Right kidney (tissue), 1 donor: ENCODE measurements around the gene MYL2.

Source experiments
- DNase-seq: peaks from one replicate; pipeline ENCODE4 v3.0.0-alpha.2; 2016

The MYL2 gene

GRCh38 chr12:110893956-110894355 is 26.4 kb downstream of the MYL2 start:
- DNase-seq: peak; percentile 17

- DNase-seq: no peak
Observed at GRCh38 chr12:110889361-110889760, 31.0 kb downstream of the MYL2 start.

GRCh38 chr12:110888256-110888991 is 32.0 kb downstream of the MYL2 start:
- no peak for DNase-seq

GRCh38 chr12:110885152-110885840 is 35.1 kb downstream of the MYL2 start:
- no peak for DNase-seq

- no peak for DNase-seq
Observed at GRCh38 chr12:110883251-110883650, 37.1 kb downstream of the MYL2 start.

- DNase-seq: no peak
Observed at GRCh38 chr12:110880651-110881050, 39.7 kb downstream of the MYL2 start.

GRCh38 chr12:110874781-110875180 is 45.6 kb downstream of the MYL2 start:
- no peak for DNase-seq

- DNase-seq: no peak
Observed at GRCh38 chr12:110874351-110874750, 46.0 kb downstream of the MYL2 start.

- no peak for DNase-seq
Observed at GRCh38 chr12:110872100-110872499, 48.3 kb downstream of the MYL2 start.

GRCh38 chr12:110869803-110870202 is 50.6 kb downstream of the MYL2 start:
- no peak for DNase-seq

GRCh38 chr12:110869026-110869425 is 51.4 kb downstream of the MYL2 start:
- no peak for DNase-seq

GRCh38 chr12:110865521-110865920 is 54.9 kb downstream of the MYL2 start:
- DNase-seq: no peak

- DNase-seq: no peak
Observed at GRCh38 chr12:110863161-110863560, 57.2 kb downstream of the MYL2 start.

GRCh38 chr12:110862329-110862728 is 58.0 kb downstream of the MYL2 start:
- DNase-seq: no peak

GRCh38 chr12:110861729-110862128 is 58.6 kb downstream of the MYL2 start:
- DNase-seq: no peak
